Measurements from ENCODE around the gene ZMAT5.

Gene ZMAT5

DNA sequence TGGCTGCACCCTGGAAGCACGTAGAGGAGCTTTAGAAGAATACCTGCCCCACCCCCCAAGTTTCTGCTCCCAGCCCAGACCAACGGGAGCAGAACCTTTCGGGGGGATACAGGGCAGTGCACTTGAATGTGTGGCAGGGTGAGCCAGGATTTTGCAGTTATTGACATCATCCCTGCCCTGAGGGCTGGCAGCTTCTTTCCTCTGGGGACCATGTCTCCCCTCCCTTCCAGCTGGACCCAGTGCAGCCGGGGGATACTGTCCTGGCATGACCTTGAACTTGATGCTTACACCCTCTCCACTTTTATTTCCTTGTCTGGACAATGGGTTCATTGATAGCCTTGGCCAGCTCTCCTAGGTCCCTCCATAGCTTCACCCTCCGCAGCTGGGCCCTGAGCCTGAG, 51.1 kb downstream of the ZMAT5 start:
- Histone ChIP-seq H3K4me3 (ENCODE audit: low read length) (no peak overlapping the region), H3K9me3 (replicated peaks; ENCODE audit: insufficient read depth, low read length) (no peaks in the 10 kb centered on the region), H3K27ac (ENCODE audit: low read length) (no peak overlapping the region), H3K4me2 (ENCODE audit: low read depth, low read length) (no peak overlapping the region), H3K36me3 (replicated peaks; ENCODE audit: insufficient read depth, low read length) (no peaks in the 10 kb centered on the region), H3K4me1 (ENCODE audit: low read length) (no peaks in the 10 kb centered on the region), H3K9me2 (replicated peaks; ENCODE audit: insufficient read depth, low read length) (no peaks in the 10 kb centered on the region), H4K20me1 (ENCODE audit: insufficient read depth, low read length) (no peaks in the 10 kb centered on the region), H2AFZ (ENCODE audit: low read length) (no peak overlapping the region), H3K27me3 (replicated peaks; ENCODE audit: insufficient read depth, low read length) (peaks cover 56% of the 10 kb centered on the region), H3K79me2 (ENCODE audit: low read length) (no peaks in the 10 kb centered on the region), H3F3A (ENCODE audit: insufficient read depth, low read length) (no peaks in the 10 kb centered on the region), H3K9ac (ENCODE audit: low read length) (no peak overlapping the region)
- no peak for DNase-seq
- TF ChIP-seq EZH2 (optimal IDR thresholded peaks at IDR 0.05; ENCODE audit: low read depth, low read length): no peak

DNA sequence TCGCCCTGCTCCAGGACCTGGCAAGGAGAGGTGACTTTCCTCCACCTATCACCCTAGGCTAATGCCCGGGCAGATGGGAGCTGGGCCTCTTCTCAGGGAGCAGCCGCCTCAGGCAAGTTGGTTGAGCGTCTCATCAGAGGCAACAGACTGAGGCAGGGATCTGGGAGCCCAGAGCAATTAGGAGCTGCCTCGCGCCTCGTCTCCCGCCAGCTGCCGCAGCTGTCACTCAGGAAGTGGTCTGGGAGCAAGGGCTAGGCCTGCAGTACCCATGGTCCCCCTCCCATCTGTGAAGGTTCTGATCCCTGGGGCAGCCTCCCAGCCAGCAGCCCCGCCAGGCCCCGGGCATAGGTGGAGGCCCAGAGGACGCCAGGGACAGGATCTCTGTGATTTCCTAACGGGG, 51.6 kb downstream of the ZMAT5 start:
- Histone ChIP-seq H3F3A (ENCODE audit: insufficient read depth, low read length) (no peaks in the 10 kb centered on the region), H3K36me3 (replicated peaks; ENCODE audit: insufficient read depth, low read length) (no peaks in the 10 kb centered on the region), H3K27ac (ENCODE audit: low read length) (no peak overlapping the region), H3K27me3 (replicated peaks; ENCODE audit: insufficient read depth, low read length) (peaks cover 56% of the 10 kb centered on the region), H3K4me2 (ENCODE audit: low read depth, low read length) (no peak overlapping the region), H3K79me2 (ENCODE audit: low read length) (no peaks in the 10 kb centered on the region), H2AFZ (ENCODE audit: low read length) (no peak overlapping the region), H3K4me1 (ENCODE audit: low read length) (no peaks in the 10 kb centered on the region), H3K9me3 (replicated peaks; ENCODE audit: insufficient read depth, low read length) (no peaks in the 10 kb centered on the region), H3K4me3 (ENCODE audit: low read length) (no peak overlapping the region), H3K9me2 (replicated peaks; ENCODE audit: insufficient read depth, low read length) (no peaks in the 10 kb centered on the region), H4K20me1 (ENCODE audit: insufficient read depth, low read length) (no peaks in the 10 kb centered on the region), H3K9ac (ENCODE audit: low read length) (no peak overlapping the region)
- no peak for DNase-seq
- TF ChIP-seq, protein P1, sequence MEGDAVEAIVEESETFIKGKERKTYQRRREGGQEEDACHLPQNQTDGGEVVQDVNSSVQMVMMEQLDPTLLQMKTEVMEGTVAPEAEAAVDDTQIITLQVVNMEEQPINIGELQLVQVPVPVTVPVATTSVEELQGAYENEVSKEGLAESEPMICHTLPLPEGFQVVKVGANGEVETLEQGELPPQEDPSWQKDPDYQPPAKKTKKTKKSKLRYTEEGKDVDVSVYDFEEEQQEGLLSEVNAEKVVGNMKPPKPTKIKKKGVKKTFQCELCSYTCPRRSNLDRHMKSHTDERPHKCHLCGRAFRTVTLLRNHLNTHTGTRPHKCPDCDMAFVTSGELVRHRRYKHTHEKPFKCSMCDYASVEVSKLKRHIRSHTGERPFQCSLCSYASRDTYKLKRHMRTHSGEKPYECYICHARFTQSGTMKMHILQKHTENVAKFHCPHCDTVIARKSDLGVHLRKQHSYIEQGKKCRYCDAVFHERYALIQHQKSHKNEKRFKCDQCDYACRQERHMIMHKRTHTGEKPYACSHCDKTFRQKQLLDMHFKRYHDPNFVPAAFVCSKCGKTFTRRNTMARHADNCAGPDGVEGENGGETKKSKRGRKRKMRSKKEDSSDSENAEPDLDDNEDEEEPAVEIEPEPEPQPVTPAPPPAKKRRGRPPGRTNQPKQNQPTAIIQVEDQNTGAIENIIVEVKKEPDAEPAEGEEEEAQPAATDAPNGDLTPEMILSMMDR (IDR thresholded peaks at IDR 0.05; ENCODE audit: low read length): no peak
- TF ChIP-seq EZH2 (optimal IDR thresholded peaks at IDR 0.05; ENCODE audit: low read depth, low read length) (no peak), EZH2phosphoT487 (IDR thresholded peaks at IDR 0.05; ENCODE audit: low read length) (no peak)

DNA sequence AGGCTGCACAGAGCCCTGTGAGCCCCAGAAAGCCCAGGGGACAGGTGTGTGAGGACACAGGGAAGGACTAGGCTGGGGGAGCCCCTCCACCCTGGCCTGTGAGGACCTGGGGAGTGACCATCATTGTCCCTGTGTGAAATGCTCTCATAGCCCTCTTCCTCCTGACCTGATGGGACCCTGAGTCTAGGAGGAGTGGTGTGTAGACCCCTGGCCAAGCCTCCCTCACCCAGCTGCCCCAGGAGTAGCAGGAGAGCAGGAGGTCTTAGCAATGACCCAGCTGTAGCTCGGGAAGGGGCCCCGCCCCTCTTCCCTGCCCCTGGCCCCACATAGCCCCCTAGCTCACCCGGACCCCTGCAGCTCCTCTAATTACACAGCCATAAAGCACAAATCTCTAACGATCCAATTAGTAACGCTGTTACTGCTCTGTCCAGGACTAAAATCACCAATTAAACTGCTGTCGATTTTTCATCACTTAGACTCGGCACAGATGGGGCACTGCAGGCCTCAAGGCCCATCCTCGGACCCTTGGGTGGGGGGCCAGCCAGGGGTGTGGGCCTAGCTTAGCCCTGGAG, 53.6 kb downstream of the ZMAT5 start:
- no peak overlapping the region for H3K4me3 ChIP-seq (ENCODE audit: low read length)
- H3K27ac ChIP-seq (ENCODE audit: low read length): no peak overlapping the region
- no peak for TF ChIP-seq EZH2phosphoT487 (IDR thresholded peaks at IDR 0.05; ENCODE audit: low read length)
- TF ChIP-seq EZH2 (optimal IDR thresholded peaks at IDR 0.05; ENCODE audit: low read depth, low read length): no peak
- TF ChIP-seq, protein P1 (IDR thresholded peaks at IDR 0.05; ENCODE audit: low read length): no peak
- no peak overlapping the region for H3K4me2 ChIP-seq (ENCODE audit: low read depth, low read length)
- H3F3A ChIP-seq (ENCODE audit: insufficient read depth, low read length): no peaks in the 10 kb centered on the region
- H3K4me1 ChIP-seq (ENCODE audit: low read length): no peaks in the 10 kb centered on the region
- H3K27me3 ChIP-seq (replicated peaks; ENCODE audit: insufficient read depth, low read length): peaks cover 42% of the 10 kb centered on the region
- H3K36me3 ChIP-seq (replicated peaks; ENCODE audit: insufficient read depth, low read length): no peaks in the 10 kb centered on the region
- no peak for DNase-seq
- H3K79me2 ChIP-seq (ENCODE audit: low read length): no peaks in the 10 kb centered on the region
- no peak overlapping the region for H2AFZ ChIP-seq (ENCODE audit: low read length)
- no peaks in the 10 kb centered on the region for H3K9me3 ChIP-seq (replicated peaks; ENCODE audit: insufficient read depth, low read length)
- H3K9ac ChIP-seq (ENCODE audit: low read length): no peak overlapping the region
- no peaks in the 10 kb centered on the region for H4K20me1 ChIP-seq (ENCODE audit: insufficient read depth, low read length)
- no peaks in the 10 kb centered on the region for H3K9me2 ChIP-seq (replicated peaks; ENCODE audit: insufficient read depth, low read length)

DNA sequence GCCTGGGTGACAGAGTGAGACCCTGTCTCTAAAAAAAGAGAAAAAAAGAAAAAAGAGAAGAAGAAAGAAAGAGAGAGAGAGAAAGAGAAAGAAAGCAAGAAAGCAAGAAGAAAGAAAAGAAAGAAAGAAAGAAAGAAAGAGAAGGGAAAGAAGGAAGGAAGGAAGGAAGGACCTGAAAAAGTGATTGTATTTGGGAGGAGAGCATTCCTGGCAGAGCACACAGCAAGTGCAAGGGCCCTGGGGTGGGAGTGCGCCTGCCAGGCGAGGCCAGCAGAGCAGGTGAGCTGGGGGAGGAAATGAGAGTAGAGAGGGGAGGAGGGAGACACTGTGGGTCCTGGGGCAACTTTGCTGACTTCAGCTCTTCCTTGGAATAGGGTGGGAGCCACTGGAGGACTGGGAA, 54.7 kb downstream of the ZMAT5 start:
- H4K20me1 ChIP-seq (ENCODE audit: insufficient read depth, low read length): no peaks in the 10 kb centered on the region
- no peak for DNase-seq
- peaks cover 32% of the 10 kb centered on the region for H3K27me3 ChIP-seq (replicated peaks; ENCODE audit: insufficient read depth, low read length)

More for the DNA sequence above, 54.7 kb downstream of the ZMAT5 start:
- TF ChIP-seq EZH2 (optimal IDR thresholded peaks at IDR 0.05; ENCODE audit: low read depth, low read length): no peak
- TF ChIP-seq, protein P1 (IDR thresholded peaks at IDR 0.05; ENCODE audit: low read length): no peak
- TF ChIP-seq EZH2phosphoT487 (IDR thresholded peaks at IDR 0.05; ENCODE audit: low read length): no peak
- no peaks in the 10 kb centered on the region for H3K36me3 ChIP-seq (replicated peaks; ENCODE audit: insufficient read depth, low read length)
- no peaks in the 10 kb centered on the region for H3K9me2 ChIP-seq (replicated peaks; ENCODE audit: insufficient read depth, low read length)
- no peak overlapping the region for H3K4me2 ChIP-seq (ENCODE audit: low read depth, low read length)
- H3K4me1 ChIP-seq (ENCODE audit: low read length): no peaks in the 10 kb centered on the region
- H3F3A ChIP-seq (ENCODE audit: insufficient read depth, low read length): no peaks in the 10 kb centered on the region
- H3K9ac ChIP-seq (ENCODE audit: low read length): no peak overlapping the region
- H3K9me3 ChIP-seq (replicated peaks; ENCODE audit: insufficient read depth, low read length): no peaks in the 10 kb centered on the region
- no peak overlapping the region for H3K4me3 ChIP-seq (ENCODE audit: low read length)
- H2AFZ ChIP-seq (ENCODE audit: low read length): no peak overlapping the region
- no peaks in the 10 kb centered on the region for H3K79me2 ChIP-seq (ENCODE audit: low read length)
- no peak overlapping the region for H3K27ac ChIP-seq (ENCODE audit: low read length)

All from MM.1S (cell line).